HL-60/S4 treated with phorbol 12-myristate 13-acetate at 8.2 ng/mL for 4 days and 3 days (cell line): Measurements from ENCODE around the gene TMEM30A.

ENCODE experiments used
- in situ Hi-C: fragments of 300-500 bp; cut with MboI; formaldehyde crosslinking; loops from 2 replicates; pipeline ENCODE4 v1.15.0; 2022; ENCODE audit warnings: low sequenced_read_pairs

The TMEM30A gene

DNA sequence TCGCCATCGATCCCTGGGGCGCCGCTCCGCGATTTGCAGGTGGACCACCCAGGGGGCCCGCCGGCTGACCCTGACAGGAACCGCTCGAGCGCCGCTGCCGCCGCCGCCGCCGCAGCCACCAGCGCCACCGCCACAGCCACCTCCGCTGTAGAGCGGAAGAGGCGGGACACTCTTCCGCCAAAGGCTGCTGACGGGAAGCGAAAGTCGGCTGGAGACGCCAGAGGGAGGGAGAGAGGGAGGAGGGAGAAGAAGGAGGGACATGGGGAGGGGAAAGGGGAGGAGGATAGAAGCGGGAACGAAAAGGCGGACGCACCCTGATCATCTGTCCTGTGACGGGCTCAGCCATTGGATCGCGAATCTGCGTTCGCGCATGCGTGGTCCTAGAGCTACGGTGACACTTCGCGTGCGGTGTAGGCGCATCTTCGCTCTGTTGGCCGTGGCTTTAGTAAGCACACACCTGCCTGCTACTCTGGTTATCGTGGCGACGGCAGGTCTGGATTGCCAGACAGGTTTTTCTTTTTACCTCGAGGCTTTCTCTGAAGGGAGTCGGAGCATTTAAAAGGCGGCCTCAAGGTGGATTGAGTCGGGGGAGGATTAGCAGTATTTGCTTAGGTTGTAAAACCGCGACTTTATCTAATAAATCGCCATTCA lies at the start of gene TMEM30A:
TSS of gene TMEM30A (minus strand) at position 161 of the 651 bp plus-strand sequence. CDS start at position 7, 154 bp downstream.
- in situ Hi-C loops: no loop called here

DNA sequence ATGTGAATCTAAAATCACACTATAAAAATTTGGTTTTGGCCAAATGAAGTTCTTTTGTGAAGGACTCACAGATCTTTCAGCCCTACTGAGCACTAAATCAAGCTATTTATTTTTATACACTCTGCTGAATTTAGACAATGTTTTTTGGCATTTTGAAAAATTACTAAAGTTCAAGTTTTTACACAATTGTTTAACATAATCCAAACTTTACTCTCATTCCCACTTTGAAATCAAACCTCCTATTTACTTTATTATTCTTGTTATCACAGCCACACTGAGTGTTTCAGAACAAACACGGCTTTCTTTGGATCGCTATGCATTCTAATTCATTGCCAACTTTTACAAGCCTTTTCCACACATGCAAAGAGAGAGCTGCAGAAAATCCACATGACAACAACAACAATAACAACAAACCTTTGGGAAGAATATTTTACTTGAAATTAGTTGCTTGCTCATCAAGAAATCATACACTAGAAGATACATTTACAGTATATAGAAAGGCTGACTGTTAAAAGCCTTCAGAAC lies 49.1 kb upstream of the TMEM30A start:
- in situ Hi-C loops: no loop called here

GRCh38 chr6:75331151-75331550 lies 46.6 kb upstream of the TMEM30A start:
- in situ Hi-C loops: no loop called here

DNA sequence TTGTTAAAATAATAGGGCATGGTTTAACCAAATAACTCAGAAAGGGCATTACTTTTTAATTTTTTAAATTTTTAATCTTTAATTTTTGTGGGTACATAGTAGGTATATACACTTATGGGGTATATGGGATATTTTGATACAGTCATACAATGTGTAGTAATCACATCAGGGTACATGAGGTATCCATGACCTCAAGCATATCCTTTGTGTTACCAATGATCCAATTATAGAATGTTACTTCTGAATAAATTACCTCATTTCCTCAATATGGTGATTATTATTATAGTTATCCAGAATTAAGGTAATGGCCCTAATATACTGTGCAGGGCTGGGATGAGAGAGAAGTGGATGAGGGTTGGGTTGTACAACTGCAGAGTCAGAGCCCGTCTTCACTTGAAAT lies 45.1 kb upstream of the TMEM30A start:
- in situ Hi-C loops: no loop called here

DNA sequence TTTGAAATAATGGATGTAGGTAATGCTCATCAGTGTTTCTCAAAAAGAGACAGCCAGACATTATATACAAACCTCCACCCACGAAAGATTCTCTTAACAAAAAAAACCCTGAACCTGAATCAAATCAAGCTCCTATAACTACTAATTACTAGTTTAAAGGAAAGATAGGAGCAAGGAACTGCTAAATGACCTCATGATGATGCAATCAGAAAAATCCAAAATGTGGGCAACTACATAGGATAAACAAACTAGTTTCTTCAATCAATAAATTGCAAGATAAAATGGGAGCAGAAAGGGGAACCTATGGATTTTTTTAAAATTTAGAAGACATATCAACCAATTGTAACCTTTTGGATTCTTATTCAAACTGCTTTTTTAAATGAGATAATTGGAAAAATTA lies 43.2 kb upstream of the TMEM30A start:
- in situ Hi-C loops: no loop called here

- in situ Hi-C loops: no loop called here
Measured at GRCh38 chr6:75326557-75327258, 42.1 kb upstream of the TMEM30A start.

DNA sequence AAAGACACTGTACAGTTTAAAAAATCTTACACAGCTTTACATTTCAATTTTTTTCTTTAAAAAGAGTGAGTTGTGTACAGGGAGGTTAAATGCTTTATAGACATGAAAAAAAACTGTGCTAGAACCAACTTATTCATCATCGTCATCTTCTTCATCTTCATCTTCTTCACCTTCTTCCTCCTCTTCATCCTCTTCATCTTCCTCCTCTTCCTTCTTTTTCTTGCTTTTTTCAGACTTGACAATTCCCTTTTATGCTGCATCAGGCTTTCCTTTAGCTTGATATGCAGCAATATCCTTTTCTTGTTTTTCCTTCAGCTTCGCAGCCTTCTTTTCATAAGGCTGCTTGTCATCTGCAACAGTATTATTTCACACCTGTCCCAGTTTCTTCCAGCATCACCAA lies 34.3 kb upstream of the TMEM30A start:
- in situ Hi-C loops: no loop called here

- in situ Hi-C loops: no loop called here
Measured at GRCh38 chr6:75317503-75318206, 33.1 kb upstream of the TMEM30A start.

DNA sequence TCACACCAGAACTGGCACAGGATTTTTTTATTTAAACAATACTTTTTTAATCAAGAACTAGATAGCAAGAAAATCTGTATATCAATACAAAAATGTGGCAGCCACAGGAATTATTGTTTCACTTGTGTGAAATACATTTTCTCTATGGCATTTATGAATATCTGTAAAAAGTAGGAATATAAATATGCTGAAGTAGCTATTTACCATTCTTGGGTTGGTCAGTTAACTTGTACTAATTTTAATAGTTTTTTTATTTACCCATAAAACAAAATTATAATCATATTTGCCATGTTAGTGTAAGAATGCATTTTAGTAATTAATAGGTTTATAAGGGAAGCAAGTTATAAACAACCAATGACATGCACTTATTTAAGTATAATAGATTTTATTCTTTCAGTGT lies 31.4 kb upstream of the TMEM30A start:
- in situ Hi-C loops: no loop called here

DNA sequence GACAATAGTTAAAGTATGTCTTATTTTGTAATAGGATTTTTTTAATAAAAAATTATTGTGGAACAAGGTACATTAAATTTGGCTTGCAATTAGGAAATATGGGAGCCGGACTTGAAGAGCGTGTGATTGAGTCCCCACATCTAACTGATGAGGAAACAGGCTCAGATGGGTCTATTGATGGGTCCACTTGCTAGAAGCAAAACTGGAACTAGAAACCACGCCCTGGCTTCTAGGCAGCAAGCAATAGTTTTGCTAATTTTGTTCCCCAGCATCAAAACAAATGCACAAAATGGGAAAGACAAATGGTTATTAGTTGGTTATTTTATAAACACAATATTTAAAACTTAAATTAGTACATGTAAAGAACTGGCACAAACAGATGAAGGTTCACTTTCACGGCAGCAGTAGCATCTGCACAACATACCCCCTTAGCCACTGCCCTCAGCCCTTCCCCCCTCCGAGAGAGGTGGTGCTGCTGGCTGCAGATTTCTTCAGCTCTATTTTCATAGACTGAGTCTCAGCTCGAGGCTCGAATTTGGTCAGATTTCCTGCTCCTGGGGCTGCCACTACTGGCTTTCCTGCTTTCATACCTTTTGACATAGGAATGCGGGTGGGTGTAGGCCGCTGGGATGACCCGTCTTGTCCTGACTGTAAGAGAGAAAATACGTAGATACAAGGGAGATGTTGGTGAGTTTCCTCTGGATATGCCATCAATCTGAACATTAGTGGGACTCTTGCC lies 23.8 kb upstream of the TMEM30A start:
- in situ Hi-C loops: no loop called here

DNA sequence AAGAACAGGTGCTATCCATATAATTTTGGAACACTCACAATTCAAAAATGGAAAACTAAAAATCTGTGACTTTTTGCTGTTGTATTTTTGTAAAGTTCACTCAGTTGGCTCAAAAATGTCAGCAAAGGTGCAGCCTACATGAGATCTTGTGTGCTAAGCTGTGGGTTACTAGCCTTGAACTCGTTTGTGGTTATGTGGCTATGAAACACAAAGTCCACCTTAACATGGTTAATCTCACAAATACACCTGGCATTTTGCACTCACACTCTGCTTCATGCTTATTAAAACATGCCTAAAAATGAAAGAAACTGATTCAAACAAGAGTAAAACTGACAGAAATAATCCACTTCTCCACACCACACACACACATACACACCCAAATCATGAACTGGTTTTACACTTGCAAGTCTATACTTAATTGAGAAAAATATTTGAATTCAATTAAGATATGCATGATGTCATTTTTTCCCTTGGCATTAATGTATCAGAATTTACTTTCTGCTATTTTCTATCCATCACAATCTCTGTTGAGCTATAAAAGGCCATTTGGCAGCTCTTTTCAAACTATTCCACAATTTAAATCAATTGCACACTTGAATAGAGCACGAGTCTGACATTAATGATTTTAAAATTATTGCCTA lies 22.9 kb upstream of the TMEM30A start:
- in situ Hi-C loops: no loop called here

DNA sequence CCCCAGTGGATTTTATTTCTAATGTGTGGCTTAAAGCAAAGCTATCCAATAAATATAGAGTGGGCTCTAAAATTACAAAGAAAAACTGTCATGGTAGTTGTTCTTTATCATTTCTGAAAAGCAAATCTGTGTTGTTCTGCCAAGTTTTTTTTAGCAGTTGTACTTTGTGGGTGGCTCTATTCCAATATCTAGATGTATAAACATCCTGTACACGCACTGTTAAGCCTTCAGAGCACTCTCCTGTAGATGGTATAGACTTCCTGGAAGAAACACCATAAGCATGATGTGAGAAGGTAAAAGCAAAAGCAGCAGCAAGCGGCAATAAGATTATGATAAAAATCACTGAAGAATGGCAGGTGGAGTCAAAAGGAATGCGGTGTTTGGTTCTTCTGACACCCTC lies 21.5 kb upstream of the TMEM30A start:
- in situ Hi-C loops: no loop called here

- in situ Hi-C loops: no loop called here
Measured at GRCh38 chr6:75305573-75305972, 21.0 kb upstream of the TMEM30A start.

GRCh38 chr6:75302280-75302679 lies 17.7 kb upstream of the TMEM30A start:
- in situ Hi-C loops: no loop called here

DNA sequence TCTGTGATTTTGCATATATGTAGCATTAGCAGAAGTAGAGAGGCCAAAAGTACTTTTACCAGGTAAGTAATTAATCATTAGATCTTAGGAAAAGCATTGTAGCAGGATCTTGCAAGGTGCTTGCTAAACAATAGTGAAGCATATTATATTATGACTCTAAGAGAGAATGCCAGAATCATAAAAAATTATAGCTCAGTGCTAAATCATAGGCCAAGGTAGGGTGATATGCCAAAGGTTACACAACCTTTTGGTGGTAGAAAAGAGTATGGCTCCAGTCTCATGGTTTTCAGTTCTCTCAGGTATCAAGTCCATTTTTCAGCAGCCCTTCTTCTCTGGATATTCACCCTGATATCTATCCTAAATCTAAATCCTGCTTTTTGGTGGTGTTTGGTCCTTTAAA lies 16.9 kb upstream of the TMEM30A start:
- in situ Hi-C loops: no loop called here

DNA sequence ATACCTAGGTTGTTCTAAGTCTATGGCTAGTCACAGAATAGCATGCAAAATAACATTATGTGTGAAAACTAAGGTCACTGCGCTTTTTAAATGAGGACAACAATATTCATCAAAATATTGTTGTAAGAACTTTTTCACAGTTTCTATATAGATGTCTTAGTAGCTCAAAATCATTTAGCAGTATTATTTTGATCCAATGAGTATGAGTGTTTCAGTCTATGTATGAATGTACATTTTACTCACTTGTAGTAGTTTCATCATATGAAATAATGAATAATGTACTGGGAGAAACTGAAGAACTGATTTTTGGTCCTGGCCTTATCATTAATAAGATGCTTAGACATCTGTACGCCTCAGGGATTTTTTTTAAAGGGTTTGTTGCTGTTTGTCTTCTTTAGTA lies 16.5 kb upstream of the TMEM30A start:
- in situ Hi-C loops: no loop called here

GRCh38 chr6:75300531-75300855 lies 15.9 kb upstream of the TMEM30A start:
- in situ Hi-C loops: no loop called here

- in situ Hi-C loops: no loop called here
Measured at GRCh38 chr6:75299801-75300530, 15.4 kb upstream of the TMEM30A start.

DNA sequence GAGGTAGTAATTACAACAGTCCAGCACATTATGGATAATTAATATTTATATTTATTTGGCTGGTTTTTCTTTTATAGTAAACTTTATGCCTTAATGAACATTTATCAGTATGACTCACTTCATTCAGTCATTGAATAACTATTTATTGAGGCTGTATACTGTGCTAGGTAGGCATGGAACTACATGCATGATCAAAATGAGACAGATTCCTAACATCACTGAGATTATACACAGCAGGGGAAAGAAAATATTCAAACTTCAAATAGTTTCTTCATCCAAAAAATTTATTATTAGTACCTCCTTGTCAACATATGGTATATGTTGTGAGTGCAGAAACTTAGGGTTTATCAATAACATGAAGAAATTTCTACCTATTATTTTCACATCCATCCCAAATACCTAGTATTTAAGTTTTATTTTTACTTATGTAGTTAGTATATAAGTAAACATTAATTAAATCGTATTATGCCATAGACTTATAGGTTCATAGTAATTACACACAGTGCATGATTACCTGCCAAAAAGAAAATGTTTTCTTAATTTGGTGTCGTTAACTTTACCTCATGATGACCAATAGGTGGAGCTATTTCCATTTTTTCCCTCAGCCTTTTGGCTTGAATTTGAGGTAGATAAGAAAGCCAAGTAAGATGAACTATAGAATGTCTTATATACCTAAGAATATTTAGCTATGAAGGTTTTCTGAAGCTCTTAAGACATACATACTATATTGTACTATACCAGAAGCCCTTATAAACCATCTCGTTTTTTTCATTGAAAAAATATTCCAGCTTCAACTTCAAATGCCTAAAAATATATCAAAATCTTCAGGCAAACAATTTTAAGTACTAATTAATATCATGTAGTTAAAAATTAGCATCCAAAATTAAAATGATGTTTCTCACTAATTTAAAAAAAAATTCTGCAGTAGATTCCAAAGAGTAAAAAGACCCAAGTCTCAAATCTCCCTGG lies 12.5 kb upstream of the TMEM30A start:
- in situ Hi-C loops: no loop called here
